A549 treated with AZD2906 at 1 μM for 4 hours (cell line): ENCODE measurements around the gene TMEM52. TPM values are rescaled to one million over a fixed set of nuclear protein-coding genes. Genes with fewer than 3 reads are reported as not detected.

Experiments
- total RNA-seq: library from RNA; stranded (reverse); fragments of 200-300 nt; extraction: Qiagen RNA extraction; gene quantifications from 5 replicates; pipeline ENCODE4 v1.2.3, GENCODE V29; 2022

TMEM52 gene
- 0.37 to 1.6 TPM (median 1.2 TPM) in 5 replicates for total RNA-seq

GRCh38 chr1:1918901-1919303 lies at the start of gene TMEM52:
TMEM52 (minus strand) TSS chr1:1919279; CDS start chr1:1919265, 14 bp downstream.

GRCh38 chr1:1914971-1915692 lies 3.9 kb downstream of the TMEM52 start, which contains the start of gene CALML6:
CALML6 (plus strand) TSS chr1:1915260; CDS start chr1:1915281, 21 bp downstream.

GRCh38 chr1:1890506-1891348 lies 28.4 kb downstream of the TMEM52 start, which contains the start of gene GNB1:
GNB1 (minus strand) TSS chr1:1891087; CDS start chr1:1825453, 65,634 bp downstream.

Other genes starting within 250 kb of the TMEM52 start
- 10.6 to 13.0 TPM (median 12.7 TPM) in 5 replicates for gene SLC35E2B, start 226.5 kb downstream of the TMEM52 start, total RNA-seq
- 18.3 to 23.7 TPM (median 21.3 TPM) in 5 replicates for gene CDK11A, start 194.9 kb downstream of the TMEM52 start, total RNA-seq
- gene NADK, start 140.8 kb downstream of the TMEM52 start, total RNA-seq, result 31.9 to 42.6 TPM (median 39.5 TPM) in 5 replicates
- 173 to 208 TPM (median 198 TPM) in 5 replicates for gene GNB1, start 28.2 kb downstream of the TMEM52 start, total RNA-seq
- gene CALML6, start 4.0 kb downstream of the TMEM52 start, total RNA-seq, result 0.12 to 0.23 TPM (median 0.15 TPM) in 5 replicates
- 0.02 to 0.07 TPM (median 0.06 TPM) in 3 of 5 replicates, not detected in the others for gene CFAP74, start 84.5 kb upstream of the TMEM52 start, total RNA-seq
- gene GABRD, start 100.1 kb upstream of the TMEM52 start, total RNA-seq, result 0.19 to 0.66 TPM (median 0.44 TPM) in 5 replicates
- 8.0 to 10.9 TPM (median 9.2 TPM) in 5 replicates for gene PRKCZ, start 131.1 kb upstream of the TMEM52 start, total RNA-seq